T-helper 17 cell (primary cell): Measurements from ENCODE around the gene SLC35E4. TPM values are rescaled to one million over a fixed set of nuclear protein-coding genes. Genes with fewer than 3 reads are reported as not detected.
A peak's percentile ranks its signal among the peaks of the same experiment; 100 is the strongest.

Source experiments
- ATAC-seq: fragments of 150-1000 bp; cut with Tn5 transposase; 2 replicates; pipeline ENCODE4 v1.10.0; 2021; ENCODE audit warnings: mild to moderate bottlenecking, moderate library complexity
- DNase-seq, 3 donors: peaks; one replicate each; pipeline versions ENCODE4 v3.0.0 to v3.0.0-alpha.2; 2020 to 2021
- H3K9me3 ChIP-seq: one replicate; pipeline ENCODE4 v1.7.0; 2013; ENCODE audit warnings: low read length, mild to moderate bottlenecking; ENCODE audit not compliant: control insufficient read depth, poor library complexity, severe bottlenecking
- H3K27ac Mint-ChIP-seq: one replicate; pipeline ENCODE4 v1.8.0; 2022; ENCODE audit warnings: mild to moderate bottlenecking, moderate library complexity, mixed read lengths
- H3K27me3 Mint-ChIP-seq: one replicate; pipeline ENCODE4 v1.8.0; 2022; ENCODE audit warnings: mixed read lengths
- H3K36me3 Mint-ChIP-seq: one replicate; pipeline ENCODE4 v1.8.0; 2022; ENCODE audit warnings: low read depth, mixed read lengths
- H3K4me1 Mint-ChIP-seq: one replicate; pipeline ENCODE4 v1.8.0; 2022; ENCODE audit warnings: mild to moderate bottlenecking, mixed read lengths
- H3K4me3 Mint-ChIP-seq: one replicate; pipeline ENCODE4 v1.8.0; 2022; ENCODE audit warnings: mild to moderate bottlenecking, moderate library complexity, mixed read lengths
- total RNA-seq, 4 donors: library from RNA in 2 of 4; stranded (reverse) in 2 of 4; gene quantifications; one replicate each; pipeline ENCODE4 v1.2.3 and lab custom pipeline; 2022 to 2026

Gene SLC35E4
- total RNA-seq, 2 donors from 2014 or later, result 3.8 to 5.7 TPM

DNA sequence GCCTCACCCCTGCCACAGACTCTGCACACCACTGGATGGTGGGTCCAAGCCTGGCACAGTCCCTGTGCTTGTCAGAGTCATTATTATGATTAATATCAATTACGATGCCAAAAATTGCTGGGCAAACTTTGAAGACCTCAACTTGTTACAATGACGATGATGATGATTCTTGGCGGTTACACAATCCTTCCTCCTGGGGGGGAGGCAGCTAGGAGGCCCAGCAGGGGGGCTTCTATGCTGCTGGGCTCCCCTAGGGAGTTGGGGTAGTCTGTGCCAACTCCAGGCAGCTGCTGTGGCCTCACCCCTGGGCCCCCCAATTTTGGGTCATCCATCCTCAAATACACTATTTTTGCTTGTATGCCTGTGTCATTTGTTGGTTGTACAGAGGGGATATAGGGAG is 12.0 kb downstream of the SLC35E4 start:
- H3K9me3 ChIP-seq, result no peaks in the 10 kb centered on the region
- Mint-ChIP-seq H3K27me3 (no peaks in the 10 kb centered on the region), H3K27ac (no peak overlapping the region), H3K4me1 (peaks cover 18% of the 10 kb centered on the region), H3K4me3 (no peak overlapping the region), H3K36me3 (peaks cover 2% of the 10 kb centered on the region)
- no peak for ATAC-seq
- DNase-seq, result no peak

DNA sequence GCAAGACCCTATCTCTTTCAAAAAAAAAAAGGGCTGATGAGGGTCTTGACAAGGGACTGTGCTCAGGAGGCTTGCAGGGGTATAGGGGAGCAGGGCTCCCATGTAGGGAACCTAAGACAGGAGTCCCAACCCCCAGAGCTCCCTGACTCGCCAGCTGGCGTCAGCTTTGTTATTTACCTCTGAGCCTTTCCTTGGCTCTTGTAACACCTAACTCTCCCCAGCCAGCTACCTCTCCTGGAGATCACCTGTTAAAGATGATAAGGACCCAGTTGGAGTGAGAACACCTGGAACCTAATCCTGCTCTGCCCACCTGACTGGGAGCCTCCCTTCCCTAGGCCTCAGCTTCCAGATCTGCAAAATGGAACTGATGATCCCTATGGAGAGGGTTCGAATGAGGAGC is 13.2 kb downstream of the SLC35E4 start:
- Mint-ChIP-seq H3K27me3 (no peaks in the 10 kb centered on the region), H3K27ac (no peak overlapping the region), H3K4me3 (no peak overlapping the region)

DNA sequence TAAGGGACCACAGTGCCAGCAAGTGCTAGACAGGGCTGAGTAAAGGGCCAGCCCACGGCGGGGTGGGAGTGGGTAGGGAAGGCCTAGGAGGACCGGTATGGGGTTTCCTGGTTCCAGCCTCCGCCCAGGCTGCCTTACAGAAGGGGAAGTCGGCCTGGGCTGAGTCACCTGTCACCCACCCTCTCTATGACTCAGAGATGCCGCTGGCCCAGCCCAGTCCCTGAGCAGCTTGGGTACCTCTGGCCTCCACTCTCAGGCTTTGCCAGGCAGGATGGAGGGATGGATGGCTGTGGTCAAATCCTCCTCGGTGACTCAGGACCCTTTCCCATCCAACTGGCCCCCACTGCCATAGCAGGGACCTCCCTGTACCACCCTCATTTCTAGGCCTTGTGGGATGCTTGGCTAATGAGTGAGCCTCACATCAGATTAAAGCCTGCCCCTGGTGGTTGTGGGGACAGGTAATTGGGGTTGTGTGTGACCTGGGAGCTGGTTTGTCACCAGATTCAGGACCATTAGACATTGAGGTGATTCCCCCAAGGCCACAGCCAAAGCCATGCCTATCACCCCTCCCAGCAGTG is 13.9 kb downstream of the SLC35E4 start:
- Mint-ChIP-seq H3K36me3 (peaks cover 2% of the 10 kb centered on the region), H3K4me3 (no peak overlapping the region), H3K4me1 (peaks cover 10% of the 10 kb centered on the region), H3K27ac (peak overlapping the region; percentile 6), H3K27me3 (no peaks in the 10 kb centered on the region)
- DNase-seq (peak in 2 of 3 donors; percentile 11 to 18), ATAC-seq (peak; percentile 95)
- H3K9me3 ChIP-seq, result no peaks in the 10 kb centered on the region

More for the DNA sequence above, 13.2 kb downstream of the SLC35E4 start:
- H3K9me3 ChIP-seq, result no peaks in the 10 kb centered on the region
- Mint-ChIP-seq H3K4me1 (peaks cover 10% of the 10 kb centered on the region), H3K36me3 (peaks cover 2% of the 10 kb centered on the region)
- no peak for DNase-seq
- no peak for ATAC-seq

DNA sequence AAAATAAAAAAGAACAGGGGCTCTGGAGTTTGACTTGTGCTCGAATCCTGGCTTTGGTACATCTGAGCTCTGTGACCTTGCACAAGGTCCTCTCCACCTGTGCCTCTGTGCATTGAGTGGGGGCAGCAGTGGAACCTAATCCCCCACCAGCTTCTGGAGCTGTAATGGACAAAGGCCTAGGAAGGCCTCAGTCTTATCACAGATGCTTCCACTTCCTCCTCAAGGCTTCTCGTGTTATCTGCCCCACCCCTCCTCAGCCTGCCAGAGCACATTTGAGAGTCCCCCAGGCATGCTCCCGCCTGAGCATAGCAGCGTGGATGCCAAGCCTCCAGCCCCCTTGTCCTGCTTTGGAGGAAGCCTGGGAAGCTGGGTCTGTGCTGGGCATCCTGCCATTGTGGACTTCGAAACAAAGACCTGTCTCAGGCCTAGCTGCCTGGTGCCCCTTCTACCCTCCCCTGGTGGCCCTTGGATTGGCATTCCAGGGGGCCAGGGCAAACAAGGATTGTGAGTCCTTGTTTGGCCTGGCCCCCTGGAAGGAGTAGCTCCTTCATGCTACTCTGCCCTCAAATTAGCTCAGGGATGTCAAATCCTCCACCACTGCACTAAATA is 15.0 kb downstream of the SLC35E4 start:
- H3K4me3 Mint-ChIP-seq, result no peak overlapping the region
- H3K27ac Mint-ChIP-seq, result peak overlapping the region; percentile 6
- ATAC-seq, result no peak

DNA sequence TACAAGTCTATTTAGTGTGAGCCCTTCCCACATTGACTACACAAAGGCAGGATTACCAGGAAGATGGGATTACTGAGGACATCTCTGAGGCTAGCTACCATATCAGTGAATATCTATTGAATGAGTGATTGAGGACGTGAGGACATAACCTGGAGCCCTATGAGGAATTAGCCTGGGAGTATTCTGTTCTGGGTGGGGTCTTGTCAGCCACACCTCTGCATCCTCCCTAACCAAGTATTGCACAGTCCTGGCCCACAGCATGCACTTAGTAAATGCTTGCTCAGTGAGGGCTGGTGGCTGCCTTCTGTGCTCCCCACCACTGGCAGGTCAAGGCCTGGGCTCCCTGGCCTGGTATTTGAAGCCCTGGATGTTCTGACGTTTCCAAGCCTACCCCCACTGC is 17.3 kb downstream of the SLC35E4 start:
- DNase-seq (no peak), ATAC-seq (no peak)
- Mint-ChIP-seq H3K4me3 (no peak overlapping the region), H3K4me1 (peaks cover 10% of the 10 kb centered on the region), H3K27me3 (no peaks in the 10 kb centered on the region), H3K27ac (no peak overlapping the region), H3K36me3 (peaks cover 2% of the 10 kb centered on the region)
- no peaks in the 10 kb centered on the region for H3K9me3 ChIP-seq

More for the DNA sequence above, 15.0 kb downstream of the SLC35E4 start:
- Mint-ChIP-seq H3K36me3 (peaks cover 2% of the 10 kb centered on the region), H3K27me3 (no peaks in the 10 kb centered on the region), H3K4me1 (peaks cover 10% of the 10 kb centered on the region)
- no peak for DNase-seq
- H3K9me3 ChIP-seq, result no peaks in the 10 kb centered on the region

DNA sequence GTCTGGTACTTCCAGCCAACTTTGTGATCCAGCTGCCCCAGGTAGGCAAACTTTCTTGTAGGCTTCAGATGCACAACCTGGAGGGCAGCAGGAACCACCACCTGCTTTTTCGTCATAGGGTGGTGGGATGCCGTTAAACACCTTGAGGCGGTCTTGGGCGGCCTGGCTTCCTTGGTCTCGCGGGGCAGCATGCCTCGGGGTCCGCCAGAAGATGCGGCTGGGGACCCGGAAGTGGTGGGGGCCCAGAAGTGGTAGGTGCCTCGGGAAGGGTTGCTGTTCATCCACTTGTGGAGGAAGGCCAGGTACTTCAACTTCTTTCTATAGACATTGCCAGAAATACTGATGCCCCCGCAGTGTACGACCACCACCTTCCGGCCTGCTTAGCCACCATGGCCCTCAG is 18.8 kb downstream of the SLC35E4 start:
- ATAC-seq (no peak), DNase-seq (no peak)
- Mint-ChIP-seq H3K27ac (no peak overlapping the region), H3K27me3 (no peaks in the 10 kb centered on the region), H3K4me3 (no peak overlapping the region), H3K4me1 (peaks cover 7% of the 10 kb centered on the region), H3K36me3 (no peaks in the 10 kb centered on the region)
- H3K9me3 ChIP-seq, result no peaks in the 10 kb centered on the region

DNA sequence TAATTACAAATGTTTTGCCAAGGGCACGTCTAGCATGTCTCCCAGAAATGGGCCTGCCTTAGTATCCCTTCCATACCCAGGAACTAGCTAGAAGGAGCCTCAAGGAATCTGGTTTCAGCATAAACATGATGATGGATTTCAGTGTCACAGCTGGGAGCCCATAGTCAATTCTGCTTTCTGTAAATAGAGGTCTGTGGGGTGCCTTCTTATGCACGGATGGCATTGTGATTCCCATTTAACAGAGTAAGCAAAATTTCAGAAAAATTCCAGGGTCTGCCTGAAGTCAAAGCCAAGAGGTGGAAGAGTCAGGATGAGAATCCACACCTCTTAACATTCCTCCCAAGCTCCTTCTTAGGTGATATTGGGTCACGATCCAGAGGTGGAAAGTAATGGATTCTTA is 20.0 kb downstream of the SLC35E4 start:
- ATAC-seq (no peak), DNase-seq (no peak)
- H3K9me3 ChIP-seq, result no peaks in the 10 kb centered on the region
- Mint-ChIP-seq H3K27ac (no peak overlapping the region), H3K27me3 (no peaks in the 10 kb centered on the region), H3K4me3 (no peak overlapping the region), H3K4me1 (peaks cover 4% of the 10 kb centered on the region), H3K36me3 (no peaks in the 10 kb centered on the region)

DNA sequence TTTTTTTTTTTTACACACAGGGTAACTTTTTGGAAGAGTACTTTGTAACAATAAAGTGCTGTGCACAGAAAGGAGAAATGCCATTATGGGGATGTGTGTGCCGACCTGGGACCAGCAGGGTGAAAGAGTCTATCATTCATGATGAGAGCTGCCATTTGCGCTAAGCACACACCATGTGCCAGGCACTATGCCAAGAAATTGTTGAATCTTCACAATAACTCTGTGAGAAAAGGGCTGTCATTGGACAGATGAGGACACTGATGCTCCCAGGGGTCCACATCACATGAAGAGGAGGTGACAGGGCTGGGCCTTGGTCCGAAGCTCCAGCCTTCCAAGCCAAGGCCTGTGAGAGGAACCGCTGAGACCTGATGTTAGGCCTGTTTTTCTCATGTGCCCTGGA is 26.5 kb downstream of the SLC35E4 start:
- Mint-ChIP-seq H3K4me3 (no peak overlapping the region), H3K27me3 (no peaks in the 10 kb centered on the region), H3K36me3 (no peaks in the 10 kb centered on the region), H3K27ac (no peak overlapping the region), H3K4me1 (peaks cover 22% of the 10 kb centered on the region)
- H3K9me3 ChIP-seq, result no peaks in the 10 kb centered on the region
- no peak for DNase-seq
- no peak for ATAC-seq

DNA sequence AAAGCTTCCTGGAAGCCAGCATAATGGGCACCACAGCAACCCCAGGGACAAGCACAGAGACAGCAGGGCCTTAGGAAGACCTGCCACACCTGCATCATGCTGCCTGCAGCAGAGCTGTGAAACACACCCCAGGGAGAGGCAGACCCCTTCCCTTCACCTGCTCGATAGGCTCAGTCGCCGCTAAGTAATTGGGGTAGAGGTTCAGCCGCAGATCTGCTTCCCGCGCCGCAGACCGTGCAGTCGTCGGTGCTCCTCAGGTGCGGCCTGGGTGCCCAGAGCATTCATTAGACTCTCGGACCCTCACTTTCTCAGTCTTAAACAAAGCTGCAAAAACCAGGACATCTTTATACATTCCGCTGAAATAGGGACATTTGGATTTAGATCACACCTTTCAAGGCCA is 29.2 kb downstream of the SLC35E4 start:
- H3K4me1 Mint-ChIP-seq, result peaks cover 29% of the 10 kb centered on the region
- H3K27ac Mint-ChIP-seq, result no peak overlapping the region
- no peak overlapping the region for H3K4me3 Mint-ChIP-seq
- ATAC-seq, result no peak
- H3K27me3 Mint-ChIP-seq, result no peaks in the 10 kb centered on the region
- DNase-seq, result no peak
- no peaks in the 10 kb centered on the region for H3K36me3 Mint-ChIP-seq
- no peaks in the 10 kb centered on the region for H3K9me3 ChIP-seq

DNA sequence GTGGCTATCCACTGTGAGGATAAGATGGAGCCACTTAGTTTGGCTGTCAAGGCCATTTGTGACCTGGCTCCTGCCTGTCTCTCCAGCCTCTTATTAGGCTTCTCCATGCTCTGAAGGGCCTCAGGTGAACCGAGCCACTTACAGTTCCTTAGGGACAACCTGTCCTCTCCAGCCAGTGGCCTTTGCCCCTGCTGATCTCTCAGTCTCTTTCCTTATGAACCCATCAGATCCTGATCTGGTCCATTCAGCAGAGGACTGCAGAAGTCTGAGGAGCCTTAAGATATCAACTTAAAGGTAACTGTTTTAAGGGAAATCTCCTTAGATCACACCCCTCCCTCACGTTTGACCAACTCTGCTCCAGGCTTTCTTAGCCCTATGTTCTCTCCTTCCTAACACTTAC is 29.7 kb downstream of the SLC35E4 start:
- DNase-seq (no peak), ATAC-seq (no peak)
- no peak overlapping the region for H3K27ac Mint-ChIP-seq
- H3K4me1 Mint-ChIP-seq, result peaks cover 29% of the 10 kb centered on the region
- no peak overlapping the region for H3K4me3 Mint-ChIP-seq
- H3K27me3 Mint-ChIP-seq, result no peaks in the 10 kb centered on the region
- H3K36me3 Mint-ChIP-seq, result no peaks in the 10 kb centered on the region
- no peaks in the 10 kb centered on the region for H3K9me3 ChIP-seq

DNA sequence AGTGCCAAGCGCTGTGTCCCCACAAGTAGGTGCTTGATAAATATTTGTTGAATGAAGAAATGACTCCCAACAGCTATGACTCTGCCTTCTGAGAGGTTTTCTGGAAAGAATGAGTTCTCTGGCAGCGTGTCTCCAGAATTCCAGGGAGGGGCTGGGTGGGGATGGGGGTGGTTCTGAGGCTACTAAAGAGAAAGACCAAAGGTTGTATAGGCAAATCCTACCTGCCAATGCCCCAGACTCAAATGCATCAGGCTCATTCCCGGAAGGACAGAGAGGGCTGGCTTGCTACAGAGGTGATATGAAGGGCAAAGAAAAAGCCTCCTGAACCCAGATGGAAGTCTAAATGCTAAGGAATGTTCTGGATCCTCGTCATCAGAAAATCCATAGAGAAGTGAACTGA is 30.2 kb downstream of the SLC35E4 start:
- Mint-ChIP-seq H3K27me3 (no peaks in the 10 kb centered on the region), H3K4me3 (no peak overlapping the region), H3K36me3 (no peaks in the 10 kb centered on the region), H3K27ac (peak overlapping the region; percentile 91), H3K4me1 (peaks cover 29% of the 10 kb centered on the region)
- H3K9me3 ChIP-seq, result no peaks in the 10 kb centered on the region
- ATAC-seq, result no peak
- no peak for DNase-seq

DNA sequence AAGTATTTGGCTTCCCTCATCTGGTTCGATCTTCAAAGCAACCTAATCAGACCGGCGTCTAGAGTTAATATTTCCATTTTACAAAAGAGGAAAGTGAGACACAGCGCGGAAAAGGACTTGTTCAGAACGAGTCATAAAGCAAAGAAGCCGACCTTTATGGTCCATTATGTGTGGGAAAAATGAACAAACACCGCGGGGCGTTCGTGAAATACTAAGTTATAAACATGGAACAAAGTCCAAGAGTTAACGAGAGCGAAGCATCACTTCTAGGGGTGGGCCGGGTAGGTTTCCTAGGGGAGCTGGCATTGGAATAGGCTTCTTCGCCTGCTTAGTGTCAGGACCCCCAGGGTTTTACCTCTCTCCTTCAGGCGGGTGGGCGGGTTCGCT is 31.5 kb downstream of the SLC35E4 start:
- ATAC-seq, result no peak
- no peak for DNase-seq
- H3K9me3 ChIP-seq, result no peaks in the 10 kb centered on the region
- H3K27me3 Mint-ChIP-seq, result no peaks in the 10 kb centered on the region
- H3K36me3 Mint-ChIP-seq, result no peaks in the 10 kb centered on the region
- peak overlapping the region; percentile 91 for H3K27ac Mint-ChIP-seq
- peaks cover 29% of the 10 kb centered on the region for H3K4me1 Mint-ChIP-seq
- peak overlapping the region; percentile 94 for H3K4me3 Mint-ChIP-seq

DNA sequence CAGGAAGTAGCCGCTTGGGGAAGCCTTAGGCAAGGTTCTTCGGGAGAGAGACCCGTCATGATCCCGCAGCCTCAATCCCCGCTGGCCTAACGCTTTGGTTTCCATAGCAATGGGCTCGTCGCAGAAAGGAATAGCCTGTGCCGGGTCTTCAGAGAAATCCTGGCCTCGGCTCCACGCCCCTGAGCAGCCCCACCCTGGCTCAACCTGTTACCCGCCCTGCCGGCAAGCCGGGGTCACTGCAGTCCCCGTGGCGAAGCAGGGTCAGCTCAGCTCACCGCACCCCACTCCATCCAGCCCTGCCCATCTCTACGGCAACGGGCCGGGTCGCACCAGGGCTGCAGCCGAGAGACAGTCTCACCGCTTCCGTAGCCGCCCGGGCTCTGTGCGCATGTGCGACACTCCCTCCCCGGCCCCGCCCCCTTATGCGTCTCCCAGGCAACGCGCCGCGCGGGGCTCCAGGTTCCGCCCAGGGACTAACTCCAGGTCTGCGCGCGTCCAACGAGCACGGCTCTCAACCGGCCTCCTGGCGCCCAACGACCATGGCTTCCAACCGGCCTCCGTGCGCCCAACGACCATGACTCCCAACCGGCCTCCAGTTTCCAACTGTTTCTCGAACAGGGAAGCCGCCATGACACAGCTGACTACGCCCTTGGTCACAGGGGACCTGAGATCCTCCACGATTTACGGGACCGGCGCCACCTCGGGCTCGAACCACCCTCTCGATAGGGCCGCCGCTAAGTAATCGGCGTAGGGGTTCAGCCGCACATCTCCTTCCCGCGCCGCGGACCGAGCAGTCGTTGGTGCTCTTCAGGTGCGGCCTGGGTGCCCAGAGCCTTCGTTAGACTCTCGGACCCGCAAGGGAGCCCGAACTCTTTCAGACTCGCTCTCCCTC is 32.2 kb downstream of the SLC35E4 start, which contains the start of gene DUSP18:
Gene DUSP18, minus strand, starts transcription at position 382 of the 892 bp plus-strand sequence. CDS start 3,872 bp downstream, outside the sequence.
- peak; percentile 90 to 93 (median 92) for DNase-seq
- H3K9me3 ChIP-seq, result no peaks in the 10 kb centered on the region
- Mint-ChIP-seq H3K4me3 (peak within 1 kb of the TSS; percentile 94), H3K4me1 (peaks cover 27% of the 10 kb centered on the region), H3K27ac (peak within 1 kb of the TSS; percentile 91), H3K36me3 (no peaks in the 10 kb centered on the region), H3K27me3 (no peaks in the 10 kb centered on the region)
- ATAC-seq, result peak; percentile 93
